GM12878 (cell line): ENCODE measurements around the gene ADAT3.

Experiments
- CREB1 ChIP-seq: IDR thresholded peaks from 2 replicates; pipeline ENCODE4 v1.6.1; 2012; ENCODE audit warnings: low read depth, mild to moderate bottlenecking, inconsistent platforms
- CTCF ChIP-seq, 3 experiments: IDR thresholded peaks in 2 of 3; conservative IDR thresholded peaks in 1 of 3; 2 replicates each; pipeline ENCODE4 v1.5.1; 2011; ENCODE audit warnings: low read depth in 3 of 3, low read length in 3 of 3, mild to moderate bottlenecking in 3 of 3, control low read depth in 2 of 3, moderate library complexity in 2 of 3, inconsistent platforms in 1 of 3, mixed read lengths in 1 of 3; ENCODE audit not compliant: control insufficient read depth in 2 of 3, insufficient read depth in 1 of 3; ENCODE audit errors: extremely low read depth in 1 of 3
- CUX1 ChIP-seq: IDR thresholded peaks from 2 replicates; pipeline ENCODE4 v1.6.1; 2012; ENCODE audit warnings: improper control_type of control experiment, low read depth, low read length; ENCODE audit not compliant: insufficient replicate concordance
- HDAC6 ChIP-seq: fragments of 200-600 bp; sonication (generic); IDR thresholded peaks from one replicate; pipeline ENCODE4 v1.8.0; 2017; ENCODE audit warnings: antibody characterized with exemption; ENCODE audit not compliant: unreplicated experiment
- JUND ChIP-seq: IDR thresholded peaks from 2 replicates; pipeline ENCODE4 v1.6.1; 2012; ENCODE audit warnings: low read depth, mild to moderate bottlenecking, low read length, improper control_type of control experiment, moderate library complexity
- NBN ChIP-seq: fragments of 450-650 bp; IDR thresholded peaks from 2 replicates; pipeline ENCODE4 v1.6.1; 2016
- TAF1 ChIP-seq: IDR thresholded peaks from 2 replicates; pipeline ENCODE4 v1.6.1; 2011; ENCODE audit warnings: mild to moderate bottlenecking, low read depth, low read length, borderline replicate concordance
- TCF12 ChIP-seq: IDR thresholded peaks from 2 replicates; pipeline ENCODE4 v1.6.1; 2011; ENCODE audit warnings: low read depth, mild to moderate bottlenecking, low read length
- ZNF217 ChIP-seq: fragments of 450-650 bp; IDR thresholded peaks from 2 replicates; pipeline ENCODE4 v1.6.1; 2017; ENCODE audit warnings: antibody characterized with exemption, mild to moderate bottlenecking

- no peak for TF ChIP-seq JUND
- TF ChIP-seq CTCF (IDR thresholded peaks at IDR 0.05 in 2 of 3, conservative IDR thresholded peaks at IDR 0.05 in 1 of 3; ENCODE audit: control insufficient read depth in 2 of 3, extremely low read depth in 1 of 3, insufficient read depth in 1 of 3, low read depth in 3 of 3, low read length in 3 of 3): no peak
- TF ChIP-seq NBN: no peak
- no peak for TF ChIP-seq TCF12
- TF ChIP-seq CUX1: no peak
- no peak for TF ChIP-seq CREB1
- no peak for TF ChIP-seq ZNF217
- TF ChIP-seq HDAC6: no peak
- no peak for TF ChIP-seq TAF1
Observed at GRCh38 chr19:1944916-1945561, 39.8 kb downstream of the ADAT3 start.
